Astrocyte (in vitro differentiated cells and primary cell): ENCODE results near the gene TWNK.

Experiments
- EZH2 ChIP-seq: IDR thresholded peaks from 2 replicates; pipeline ENCODE4 v1.6.1; 2012; ENCODE audit warnings: mild to moderate bottlenecking, low read length, inconsistent platforms; ENCODE audit not compliant: insufficient read depth
- TF ChIP-seq, protein P1 (sequence below): IDR thresholded peaks from 2 replicates; pipeline ENCODE4 v1.5.1; 2011; ENCODE audit warnings: low read depth, mild to moderate bottlenecking, inconsistent platforms, low read length, moderate library complexity; ENCODE audit not compliant: insufficient read depth

DNA sequence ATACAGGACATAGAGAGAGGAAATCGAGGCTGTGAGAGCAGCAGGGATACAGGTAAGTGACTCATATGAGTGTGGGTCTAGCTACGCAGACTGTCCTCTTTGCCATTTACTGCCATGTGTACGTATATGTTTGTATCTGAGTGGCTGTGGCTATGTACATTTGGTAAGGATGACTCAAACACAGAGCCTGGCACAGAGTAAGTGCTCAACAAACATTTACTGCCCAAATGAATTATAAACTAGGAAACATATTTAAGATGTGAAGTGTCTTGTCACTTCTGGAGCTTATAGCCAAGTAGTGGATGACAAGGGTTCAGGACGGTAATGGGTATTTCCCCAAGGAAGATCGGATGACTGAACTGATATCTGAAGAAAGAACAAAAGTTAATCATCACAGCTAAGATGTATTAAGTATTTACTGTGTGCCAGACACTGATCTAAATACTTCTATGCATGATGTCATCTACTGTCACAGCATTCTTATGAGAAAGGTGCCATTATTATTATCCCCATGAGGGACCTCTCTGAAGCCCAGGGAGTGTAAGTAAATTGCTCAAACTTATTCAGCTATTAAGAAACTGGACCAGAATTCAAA is 6.1 kb upstream of the TWNK start:
- TF ChIP-seq, protein P1, sequence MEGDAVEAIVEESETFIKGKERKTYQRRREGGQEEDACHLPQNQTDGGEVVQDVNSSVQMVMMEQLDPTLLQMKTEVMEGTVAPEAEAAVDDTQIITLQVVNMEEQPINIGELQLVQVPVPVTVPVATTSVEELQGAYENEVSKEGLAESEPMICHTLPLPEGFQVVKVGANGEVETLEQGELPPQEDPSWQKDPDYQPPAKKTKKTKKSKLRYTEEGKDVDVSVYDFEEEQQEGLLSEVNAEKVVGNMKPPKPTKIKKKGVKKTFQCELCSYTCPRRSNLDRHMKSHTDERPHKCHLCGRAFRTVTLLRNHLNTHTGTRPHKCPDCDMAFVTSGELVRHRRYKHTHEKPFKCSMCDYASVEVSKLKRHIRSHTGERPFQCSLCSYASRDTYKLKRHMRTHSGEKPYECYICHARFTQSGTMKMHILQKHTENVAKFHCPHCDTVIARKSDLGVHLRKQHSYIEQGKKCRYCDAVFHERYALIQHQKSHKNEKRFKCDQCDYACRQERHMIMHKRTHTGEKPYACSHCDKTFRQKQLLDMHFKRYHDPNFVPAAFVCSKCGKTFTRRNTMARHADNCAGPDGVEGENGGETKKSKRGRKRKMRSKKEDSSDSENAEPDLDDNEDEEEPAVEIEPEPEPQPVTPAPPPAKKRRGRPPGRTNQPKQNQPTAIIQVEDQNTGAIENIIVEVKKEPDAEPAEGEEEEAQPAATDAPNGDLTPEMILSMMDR: no peak
- TF ChIP-seq EZH2: no peak
